DOHH2 (cell line): ENCODE results near the gene FA2H.

Experiments
- H3F3A ChIP-seq: fragments of 200-600 bp; sonication (generic), shearing (Covaris generic); 2 replicates; pipeline ENCODE4 v1.6.0; 2016; ENCODE audit warnings: antibody characterized with exemption, mild to moderate bottlenecking; ENCODE audit not compliant: control insufficient read depth, insufficient read depth
- H3K27ac ChIP-seq: fragments of 200-600 bp; sonication (generic); 2 replicates; pipeline ENCODE4 v1.5.1; 2014; ENCODE audit warnings: low read depth, mild to moderate bottlenecking, low read length, moderate library complexity
- H3K27me3 ChIP-seq: fragments of 200-600 bp; sonication (generic); 2 replicates; pipeline ENCODE4 v1.6.1; 2014; ENCODE audit warnings: mild to moderate bottlenecking, low read length, mixed read lengths; ENCODE audit not compliant: control insufficient read depth
- H3K36me3 ChIP-seq: fragments of 200-600 bp; sonication (generic); 2 replicates; pipeline ENCODE4 v1.6.1; 2014; ENCODE audit warnings: mild to moderate bottlenecking, low read length, moderate library complexity, mixed read lengths; ENCODE audit not compliant: control insufficient read depth
- H3K4me1 ChIP-seq: fragments of 200-600 bp; sonication (generic); 2 replicates; pipeline ENCODE4 v1.6.1; 2014; ENCODE audit warnings: mild to moderate bottlenecking, low read length, mixed read lengths; ENCODE audit not compliant: control insufficient read depth
- H3K4me2 ChIP-seq: fragments of 200-600 bp; sonication (generic); 2 replicates; pipeline ENCODE4 v1.6.0; 2014; ENCODE audit warnings: mild to moderate bottlenecking, low read length, moderate library complexity
- H3K4me3 ChIP-seq: fragments of 200-600 bp; sonication (generic); 2 replicates; pipeline ENCODE4 v1.5.1; 2014; ENCODE audit warnings: mild to moderate bottlenecking, low read length, mixed read lengths
- H3K79me2 ChIP-seq: fragments of 200-600 bp; sonication (generic); 2 replicates; pipeline ENCODE4 v1.6.1; 2014; ENCODE audit warnings: mild to moderate bottlenecking, low read length, mixed read lengths; ENCODE audit not compliant: control insufficient read depth
- H3K9me2 ChIP-seq: fragments of 200-600 bp; sonication (generic); replicated peaks from 2 replicates; pipeline ENCODE4 v1.6.1; 2014; ENCODE audit warnings: mild to moderate bottlenecking, low read length, mixed read lengths; ENCODE audit not compliant: control insufficient read depth
- H3K9me3 ChIP-seq: fragments of 200-600 bp; sonication (generic); 2 replicates; pipeline ENCODE4 v1.6.1; 2014; ENCODE audit warnings: antibody characterized with exemption, low read length, mixed read lengths; ENCODE audit not compliant: control insufficient read depth, insufficient read depth
- H4K20me1 ChIP-seq: fragments of 200-600 bp; sonication (generic); 2 replicates; pipeline ENCODE4 v1.6.0; 2014; ENCODE audit warnings: low read depth, mild to moderate bottlenecking, antibody characterized with exemption, low read length, moderate library complexity; ENCODE audit not compliant: control insufficient read depth, insufficient read depth
- EZH2phosphoT487 ChIP-seq: fragments of 200-600 bp; sonication (generic); IDR thresholded peaks from 2 replicates; pipeline ENCODE4 v1.6.1; 2017; ENCODE audit warnings: borderline replicate concordance, mild to moderate bottlenecking, antibody characterized with exemption, low read length, moderate library complexity, mixed read lengths
- TF ChIP-seq, protein P1 (sequence below): fragments of 200-600 bp; sonication (generic); IDR thresholded peaks from one replicate; pipeline ENCODE4 v1.5.1; 2014; ENCODE audit warnings: antibody characterized with exemption, mild to moderate bottlenecking, low read depth, low read length; ENCODE audit not compliant: poor library complexity, severe bottlenecking

Gene FA2H

DNA sequence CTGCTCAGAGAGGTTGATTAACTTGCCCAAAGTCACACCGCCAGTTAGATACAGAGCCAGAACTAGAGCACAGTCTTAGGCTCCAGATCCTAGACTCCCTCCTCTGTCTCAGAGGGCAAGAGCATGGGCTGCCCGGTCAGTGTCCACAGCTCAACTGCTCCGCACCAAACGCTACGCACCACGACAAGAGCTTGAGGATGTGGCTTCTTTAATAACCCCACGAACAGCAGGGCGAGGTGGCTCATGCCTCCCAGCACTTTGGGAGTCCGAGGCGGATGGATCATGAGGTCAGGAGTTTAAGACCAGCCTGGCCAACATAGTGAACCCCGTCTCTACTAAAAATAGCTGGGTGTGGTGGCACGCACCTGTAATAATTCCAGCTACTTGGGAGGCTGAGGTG lies 21.4 kb downstream of the FA2H start:
- H3K36me3 ChIP-seq, result no peaks in the 10 kb centered on the region
- H3K4me2 ChIP-seq, result no peak overlapping the region
- no peak for TF ChIP-seq EZH2phosphoT487
- TF ChIP-seq, protein P1, sequence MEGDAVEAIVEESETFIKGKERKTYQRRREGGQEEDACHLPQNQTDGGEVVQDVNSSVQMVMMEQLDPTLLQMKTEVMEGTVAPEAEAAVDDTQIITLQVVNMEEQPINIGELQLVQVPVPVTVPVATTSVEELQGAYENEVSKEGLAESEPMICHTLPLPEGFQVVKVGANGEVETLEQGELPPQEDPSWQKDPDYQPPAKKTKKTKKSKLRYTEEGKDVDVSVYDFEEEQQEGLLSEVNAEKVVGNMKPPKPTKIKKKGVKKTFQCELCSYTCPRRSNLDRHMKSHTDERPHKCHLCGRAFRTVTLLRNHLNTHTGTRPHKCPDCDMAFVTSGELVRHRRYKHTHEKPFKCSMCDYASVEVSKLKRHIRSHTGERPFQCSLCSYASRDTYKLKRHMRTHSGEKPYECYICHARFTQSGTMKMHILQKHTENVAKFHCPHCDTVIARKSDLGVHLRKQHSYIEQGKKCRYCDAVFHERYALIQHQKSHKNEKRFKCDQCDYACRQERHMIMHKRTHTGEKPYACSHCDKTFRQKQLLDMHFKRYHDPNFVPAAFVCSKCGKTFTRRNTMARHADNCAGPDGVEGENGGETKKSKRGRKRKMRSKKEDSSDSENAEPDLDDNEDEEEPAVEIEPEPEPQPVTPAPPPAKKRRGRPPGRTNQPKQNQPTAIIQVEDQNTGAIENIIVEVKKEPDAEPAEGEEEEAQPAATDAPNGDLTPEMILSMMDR, result no peak
- no peak overlapping the region for H3K4me3 ChIP-seq
- H3K9me2 ChIP-seq, result no peaks in the 10 kb centered on the region
- no peaks in the 10 kb centered on the region for H4K20me1 ChIP-seq
- no peaks in the 10 kb centered on the region; the same call in 1 of the 2 replicates for H3K27me3 ChIP-seq
- no peaks in the 10 kb centered on the region for H3K79me2 ChIP-seq
- no peak overlapping the region for H3K27ac ChIP-seq
- no peaks in the 10 kb centered on the region for H3F3A ChIP-seq
- H3K9me3 ChIP-seq, result no peaks in the 10 kb centered on the region
- no peaks in the 10 kb centered on the region for H3K4me1 ChIP-seq

DNA sequence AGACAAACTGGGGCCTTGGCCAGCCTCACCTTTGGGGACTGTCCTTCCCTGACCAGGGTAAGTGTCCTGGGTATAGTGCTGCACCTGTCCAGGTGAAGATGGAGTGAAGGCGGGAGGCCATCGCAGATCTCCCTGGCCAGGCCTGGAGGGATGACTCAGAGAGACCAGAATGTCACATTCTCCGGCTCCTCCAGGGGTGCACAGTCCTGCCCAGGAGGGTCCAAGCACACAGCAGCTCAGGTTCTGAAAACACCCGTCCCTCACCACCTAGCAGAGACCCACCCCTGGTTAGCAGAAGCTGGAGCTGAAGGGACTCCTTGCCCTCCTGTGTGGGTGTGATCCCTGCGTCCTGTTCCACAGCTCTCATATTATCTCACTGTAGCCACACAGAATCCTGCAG lies 21.9 kb downstream of the FA2H start:
- Histone ChIP-seq H3K27ac (no peak overlapping the region), H3K4me3 (no peak overlapping the region), H3K9me3 (no peaks in the 10 kb centered on the region), H3K36me3 (no peaks in the 10 kb centered on the region), H3K27me3 (no peaks in the 10 kb centered on the region; the same call in 1 of the 2 replicates), H3F3A (no peaks in the 10 kb centered on the region), H3K9me2 (no peaks in the 10 kb centered on the region), H4K20me1 (no peaks in the 10 kb centered on the region), H3K4me2 (no peak overlapping the region), H3K4me1 (no peaks in the 10 kb centered on the region), H3K79me2 (no peaks in the 10 kb centered on the region)
- no peak for TF ChIP-seq EZH2phosphoT487
- TF ChIP-seq, protein P1, result no peak

DNA sequence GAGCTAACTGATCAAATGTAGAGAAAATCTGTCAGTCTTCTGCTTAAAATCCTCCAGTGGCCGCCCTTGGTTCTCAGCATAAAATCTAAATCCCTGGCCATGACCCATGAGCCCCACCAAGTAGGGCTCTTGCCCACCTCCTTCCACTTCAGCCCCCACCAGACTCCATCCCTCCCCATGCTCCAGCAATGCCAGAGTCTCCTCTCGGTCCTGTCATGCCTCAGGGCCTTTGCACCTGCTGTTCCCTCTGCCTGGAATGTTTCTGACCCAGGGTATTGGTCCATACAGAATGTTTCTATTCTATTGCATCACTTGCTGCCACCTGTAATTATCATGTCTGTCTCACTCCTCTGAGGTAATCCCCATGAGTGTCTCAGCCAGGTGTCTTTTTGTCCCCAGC lies 22.4 kb downstream of the FA2H start:
- Histone ChIP-seq H3F3A (no peaks in the 10 kb centered on the region), H3K4me2 (no peak overlapping the region), H3K27ac (no peak overlapping the region), H4K20me1 (no peaks in the 10 kb centered on the region), H3K4me1 (no peaks in the 10 kb centered on the region), H3K4me3 (no peak overlapping the region), H3K9me2 (no peaks in the 10 kb centered on the region), H3K27me3 (no peaks in the 10 kb centered on the region; the same call in 1 of the 2 replicates), H3K79me2 (no peaks in the 10 kb centered on the region), H3K9me3 (no peaks in the 10 kb centered on the region), H3K36me3 (no peaks in the 10 kb centered on the region)
- no peak for TF ChIP-seq EZH2phosphoT487
- TF ChIP-seq, protein P1, result no peak
